Measurements from ENCODE around the gene CPA5. TPM values are rescaled to one million over a fixed set of nuclear protein-coding genes. Genes with fewer than 3 reads are reported as not detected.

Gene CPA5
- total RNA-seq, 1 experiment from 2014 or later, result not detected

GRCh38 chr7:130396109-130396508, 51.5 kb downstream of the CPA5 start:
- no peak for DNase-seq (ENCODE audit: low spot score)

GRCh38 chr7:130397051-130397757, 52.6 kb downstream of the CPA5 start:
- no peak for DNase-seq (ENCODE audit: low spot score)

DNA sequence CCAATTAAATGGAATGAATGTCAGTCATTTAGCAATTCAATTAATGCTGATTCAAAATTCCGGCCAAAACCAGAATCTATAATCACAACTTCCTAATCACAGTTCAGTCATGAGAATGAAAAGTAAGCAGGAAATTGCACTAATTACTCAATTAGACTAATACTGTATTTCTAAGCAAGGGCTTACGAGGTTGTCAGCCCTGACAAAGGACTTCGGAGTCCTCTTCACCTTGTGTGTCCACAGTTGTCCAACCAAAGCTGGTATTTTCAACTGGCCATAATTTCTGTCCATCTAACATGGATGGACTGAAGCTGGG, 53.1 kb downstream of the CPA5 start:
- DNase-seq (ENCODE audit: low spot score), result no peak

DNA sequence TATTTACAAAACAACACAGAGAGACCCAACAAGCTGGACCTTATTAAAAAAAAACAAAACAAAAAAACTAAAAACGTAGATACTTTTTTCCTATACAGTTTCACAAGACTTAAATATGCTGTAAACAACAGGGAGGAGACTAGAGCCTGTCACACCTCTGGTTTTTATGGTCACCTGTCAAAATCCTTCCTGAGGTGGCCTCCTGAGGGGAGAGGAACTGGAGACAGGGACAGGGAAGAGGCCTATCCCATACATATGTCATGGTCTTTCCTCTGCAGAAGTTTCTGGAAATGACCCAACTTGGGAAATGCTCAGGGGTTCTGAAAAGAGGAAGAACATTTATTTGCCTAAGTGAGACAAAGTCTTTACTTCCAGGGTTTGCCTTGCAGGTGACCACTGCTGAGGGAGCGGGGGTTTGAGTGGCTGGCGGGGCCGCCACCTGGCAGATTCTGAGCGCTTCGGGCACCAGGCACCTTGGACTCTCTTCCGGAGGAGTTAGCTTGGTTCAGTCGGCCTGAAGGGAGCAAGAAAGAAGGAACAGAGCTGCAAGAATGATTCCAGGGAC, 54.0 kb downstream of the CPA5 start:
- DNase-seq (ENCODE audit: low spot score), result no peak

DNA sequence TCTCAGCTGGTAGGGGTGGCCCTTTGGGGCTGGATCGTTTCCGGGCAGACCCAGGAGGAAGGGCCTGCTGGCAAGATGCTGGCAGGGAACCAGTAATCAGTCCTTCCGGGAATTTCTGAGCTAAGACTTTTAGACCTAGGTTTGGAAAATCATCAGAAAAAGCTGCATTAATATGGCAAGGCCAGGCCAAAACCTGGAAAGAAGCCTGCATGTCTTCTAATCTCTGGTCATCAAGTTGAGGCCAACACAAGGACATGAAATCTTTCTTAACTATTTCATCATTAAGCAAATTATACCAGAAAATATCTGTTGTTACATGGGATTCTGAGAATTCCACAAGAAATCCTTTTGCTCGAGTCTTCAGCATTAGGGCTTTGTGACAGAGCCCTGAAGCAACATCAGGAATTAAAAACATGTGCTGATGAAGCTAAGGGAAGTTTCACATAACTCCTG, 55.5 kb downstream of the CPA5 start:
- no peak for DNase-seq (ENCODE audit: low spot score)

DNA sequence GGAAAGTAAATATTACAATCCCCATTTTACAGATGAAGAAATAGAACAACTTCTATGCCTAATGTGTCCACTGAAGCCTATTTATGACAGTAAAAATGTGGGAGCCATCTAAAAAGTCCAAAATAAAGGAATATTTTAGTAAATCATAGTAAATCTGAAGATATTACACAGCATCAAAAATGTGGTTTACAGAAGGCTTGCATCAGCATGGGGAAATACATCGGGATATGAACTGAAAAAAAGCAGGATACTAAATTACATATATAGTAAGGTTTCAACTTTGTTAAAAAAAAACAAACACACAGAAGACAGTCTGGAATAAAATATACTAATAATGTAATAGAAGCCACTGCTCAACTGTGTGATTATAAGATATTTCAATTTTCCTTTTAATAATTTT, 56.5 kb downstream of the CPA5 start:
- DNase-seq (ENCODE audit: low spot score), result no peak

- no peak for DNase-seq (ENCODE audit: low spot score)
Observed at GRCh38 chr7:130401578-130401977, 57.0 kb downstream of the CPA5 start.

DNA sequence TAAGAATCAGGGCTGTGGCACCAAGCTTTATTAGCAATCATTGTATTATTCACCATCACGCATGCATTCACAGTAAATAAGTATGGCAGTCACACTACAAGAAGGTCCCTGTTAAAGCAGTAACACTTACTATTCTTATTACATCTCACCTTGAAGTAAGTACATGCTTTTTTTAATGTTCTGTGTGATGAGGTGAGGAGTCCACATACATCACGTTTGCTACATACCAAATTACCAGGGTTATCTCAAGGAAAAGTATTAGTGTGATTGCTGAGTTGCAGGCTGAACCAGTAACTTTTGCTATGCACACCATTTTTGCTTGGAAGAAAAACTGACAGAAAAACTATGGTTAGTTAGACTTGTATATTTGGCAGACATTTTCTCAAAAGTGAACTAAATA, 60.4 kb downstream of the CPA5 start:
- DNase-seq (ENCODE audit: low spot score), result no peak

DNA sequence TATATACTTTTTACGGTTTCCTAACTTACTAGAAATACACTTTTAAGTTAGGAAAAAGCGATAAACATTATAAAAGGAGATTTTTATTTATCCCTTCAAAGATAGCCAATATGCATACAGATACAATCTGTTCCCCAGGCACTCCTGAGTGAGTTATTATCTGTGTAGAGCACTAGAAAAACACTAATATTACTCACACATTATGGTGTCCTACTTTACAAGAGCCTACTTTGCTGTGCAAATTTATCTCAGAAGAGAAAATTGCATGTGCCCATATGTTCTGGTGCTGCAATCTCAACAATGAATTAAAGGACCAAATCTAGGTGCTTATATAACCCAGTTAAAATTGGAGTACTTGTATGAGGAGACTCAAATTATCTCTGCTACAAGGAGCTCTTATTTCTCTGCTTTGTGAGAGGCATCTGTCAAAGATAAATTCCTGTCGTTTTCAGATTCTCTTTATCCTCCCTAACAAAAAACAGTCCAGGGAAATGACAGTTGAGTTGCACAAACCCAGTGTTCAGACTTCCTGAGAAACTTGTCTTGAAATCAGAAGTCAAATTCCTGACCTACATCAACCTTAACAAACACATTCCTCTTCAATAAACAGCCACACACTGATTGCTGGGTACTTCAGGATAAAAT, 64.6 kb downstream of the CPA5 start:
- no peak for DNase-seq (ENCODE audit: low spot score)

DNA sequence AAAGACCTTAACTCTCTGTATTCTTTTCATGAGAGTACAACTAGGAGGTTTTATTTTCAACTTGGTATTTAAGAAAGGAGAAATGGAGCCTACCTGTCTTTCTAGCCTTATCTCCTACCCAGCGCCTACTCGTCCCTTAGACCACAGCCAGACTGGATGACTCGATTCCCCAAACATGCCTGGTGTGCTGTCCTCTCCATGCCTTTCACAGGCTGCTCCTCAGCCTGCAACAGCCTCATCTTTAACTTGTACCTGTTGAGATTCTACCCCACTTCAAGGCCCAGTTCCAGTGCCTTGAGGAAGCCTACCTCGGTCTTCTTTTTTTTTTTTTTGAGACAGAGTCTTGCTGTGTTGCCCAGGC, 65.1 kb downstream of the CPA5 start:
- no peak for DNase-seq (ENCODE audit: low spot score)

GRCh38 chr7:130410868-130411541, 66.4 kb downstream of the CPA5 start:
- no peak for DNase-seq (ENCODE audit: low spot score)

GRCh38 chr7:130413201-130413600, 68.6 kb downstream of the CPA5 start:
- no peak for DNase-seq (ENCODE audit: low spot score)

DNA sequence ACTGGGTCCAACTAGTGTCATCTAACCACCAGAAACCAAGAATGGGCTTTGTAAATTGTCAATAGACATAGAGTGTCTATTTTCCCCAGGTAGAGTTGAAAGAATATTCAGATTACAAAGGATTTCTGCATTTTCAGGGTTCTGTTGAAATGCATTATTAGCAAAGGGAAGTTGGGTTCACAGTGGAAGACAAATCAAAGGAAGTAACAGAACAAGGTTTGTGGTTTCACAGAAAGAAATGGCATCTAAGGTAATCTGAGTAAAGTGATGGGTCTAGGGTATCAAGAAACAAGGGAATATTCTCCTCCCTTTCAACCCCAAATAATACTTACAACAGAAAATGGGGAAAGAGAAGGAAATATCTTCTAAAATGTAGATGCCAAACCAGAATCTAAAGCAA, 70.4 kb downstream of the CPA5 start:
- DNase-seq (ENCODE audit: low spot score), result no peak

DNA sequence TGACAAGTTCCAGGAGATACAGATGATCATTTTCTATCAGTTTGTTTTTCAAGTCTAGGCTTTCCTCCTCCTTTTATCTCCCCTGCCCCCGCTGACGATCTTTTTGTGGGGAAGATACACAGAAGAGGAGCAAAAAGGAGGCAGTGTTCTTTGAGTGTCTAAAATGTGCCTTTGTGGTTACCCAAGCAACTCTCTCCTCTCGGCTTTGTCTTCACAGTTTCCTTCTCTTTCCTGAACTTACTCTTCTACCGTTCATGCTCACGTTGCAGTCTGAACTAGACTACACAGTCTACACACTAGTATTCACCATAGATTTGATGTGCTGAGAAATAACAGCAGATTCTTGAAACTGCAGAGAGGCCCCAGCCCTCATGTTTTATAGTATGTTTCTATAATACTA, 72.6 kb downstream of the CPA5 start:
- no peak for DNase-seq (ENCODE audit: low spot score)

- no peak for DNase-seq (ENCODE audit: low spot score)
Observed at GRCh38 chr7:130418306-130418705, 73.7 kb downstream of the CPA5 start.

Other genes starting within 250 kb of the CPA5 start
- 11.4 and 13.1 TPM in 2 replicates for gene TMEM209, start 139.4 kb upstream of the CPA5 start, total RNA-seq (2014; rRNA removed; shearing (Covaris generic))
- gene SSMEM1, start 137.0 kb upstream of the CPA5 start, total RNA-seq (2014; rRNA removed; shearing (Covaris generic)), result not detected in 2 replicates
- gene CPA2, start 78.0 kb upstream of the CPA5 start, total RNA-seq (2014; rRNA removed; shearing (Covaris generic)), result not detected in 2 replicates
- gene CPA4, start 51.7 kb upstream of the CPA5 start, total RNA-seq (2014; rRNA removed; shearing (Covaris generic)), result not detected in 2 replicates
- gene CPA1, start 35.7 kb downstream of the CPA5 start, total RNA-seq (2014; rRNA removed; shearing (Covaris generic)), result not detected in 2 replicates
- 5.5 and 8.6 TPM in 2 replicates for gene CEP41, start 96.2 kb downstream of the CPA5 start, total RNA-seq (2014; rRNA removed; shearing (Covaris generic))
- 60.3 and 66.5 TPM in 2 replicates for gene MEST, start 147.3 kb downstream of the CPA5 start, total RNA-seq (2014; rRNA removed; shearing (Covaris generic))

Data from HT-29 (cell line).